GM18867 (cell line): ENCODE results near the gene OR2B2.

Experiments
- ATAC-seq: cut with Tn5 transposase; IDR thresholded peaks from one replicate; pipeline ENCODE4 v1.9.1; 2021; ENCODE audit warnings: mild to moderate bottlenecking, moderate library complexity; ENCODE audit not compliant: unreplicated experiment

Gene OR2B2

DNA sequence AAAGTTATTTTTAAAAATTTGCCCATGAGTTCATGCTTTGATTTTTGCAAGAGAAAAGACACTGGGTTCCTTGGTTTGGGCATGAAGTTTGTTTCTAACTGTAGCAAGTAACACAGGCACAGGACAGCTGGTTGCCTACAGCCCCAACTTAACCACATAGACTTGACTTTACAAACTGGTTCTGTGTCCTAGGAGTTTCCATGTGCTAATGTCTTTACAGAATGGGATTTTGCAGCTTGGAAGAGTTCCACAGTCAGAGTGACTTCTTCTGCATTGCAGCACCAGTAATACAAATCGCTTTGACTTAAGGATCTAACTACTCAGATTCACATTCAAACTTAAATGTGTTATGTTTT is 44.3 kb downstream of the OR2B2 start:
- no peak for ATAC-seq

DNA sequence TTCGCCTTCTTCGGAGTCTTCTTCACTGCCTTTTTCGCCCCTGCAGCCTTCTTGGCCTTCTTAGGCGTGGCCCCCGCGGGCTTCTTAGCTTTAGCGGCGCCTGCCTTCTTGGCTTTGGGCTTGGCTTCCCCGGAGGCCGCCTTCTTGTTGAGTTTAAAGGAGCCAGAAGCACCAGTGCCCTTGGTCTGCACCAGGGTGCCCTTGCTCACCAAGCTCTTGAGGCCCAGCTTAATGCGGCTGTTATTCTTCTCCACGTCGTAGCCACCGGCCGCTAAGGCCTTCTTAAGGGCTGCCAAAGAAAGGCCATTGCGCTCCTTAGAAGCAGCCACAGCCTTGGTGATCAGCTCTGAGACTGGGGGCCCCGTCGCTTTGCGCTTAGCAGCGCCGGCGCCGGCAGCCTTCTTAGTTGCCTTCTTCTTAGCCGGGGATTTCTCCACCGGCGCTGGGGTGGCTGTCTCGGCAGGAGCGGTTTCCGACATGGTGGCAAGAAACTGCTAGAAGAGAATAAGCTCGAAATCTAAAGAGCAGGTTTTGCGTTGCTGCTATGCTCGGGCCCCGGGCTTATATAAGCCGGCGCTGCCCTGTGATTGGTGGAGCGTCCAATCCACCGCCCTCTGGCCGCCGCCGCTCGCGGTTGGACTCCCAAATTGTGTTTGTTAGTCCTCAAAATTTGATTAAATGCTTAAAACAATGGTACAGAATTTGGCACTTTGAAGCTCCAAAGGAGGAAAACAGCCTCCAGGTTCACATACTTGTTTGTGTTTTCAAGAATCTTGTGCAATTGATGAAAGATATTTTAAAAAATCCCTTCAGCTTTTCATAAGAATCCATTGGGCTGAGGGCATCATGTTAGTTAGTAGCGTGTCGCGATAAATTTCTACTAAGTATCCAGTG is 44.9 kb downstream of the OR2B2 start:
- peak; percentile 30 for ATAC-seq

DNA sequence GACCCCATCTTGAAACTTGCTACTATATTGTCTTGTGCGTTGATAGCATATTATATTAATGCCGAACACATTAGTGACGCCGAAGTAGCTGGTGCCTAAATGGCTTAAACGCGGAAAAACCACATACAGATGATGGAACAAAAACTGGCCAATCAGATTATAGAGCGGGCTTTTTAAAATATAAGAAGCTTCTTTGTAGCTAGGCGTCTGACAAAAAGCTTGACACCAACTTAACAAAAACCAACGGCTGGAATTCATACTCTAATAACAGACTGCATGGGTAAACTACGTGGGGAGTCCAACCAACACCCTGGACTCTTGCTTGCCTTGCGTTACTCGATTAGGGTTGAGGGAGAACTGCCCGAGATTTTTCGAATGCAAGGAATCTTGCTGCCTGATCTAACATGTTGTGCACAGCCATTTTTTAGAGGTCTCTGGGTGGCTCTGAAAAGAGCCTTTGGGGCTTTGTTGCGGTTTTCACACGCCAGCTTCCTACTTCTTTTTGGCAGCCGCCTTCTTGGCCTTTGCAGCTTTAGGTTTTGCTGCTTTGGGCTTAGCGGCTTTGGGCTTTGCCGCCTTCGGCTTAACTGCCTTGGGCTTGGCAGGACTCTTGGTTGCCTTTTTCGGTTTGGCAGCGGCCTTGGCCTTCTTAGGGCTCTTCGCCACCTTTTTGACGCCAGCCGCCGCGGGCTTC is 45.7 kb downstream of the OR2B2 start:
- peak; percentile 15 for ATAC-seq

DNA sequence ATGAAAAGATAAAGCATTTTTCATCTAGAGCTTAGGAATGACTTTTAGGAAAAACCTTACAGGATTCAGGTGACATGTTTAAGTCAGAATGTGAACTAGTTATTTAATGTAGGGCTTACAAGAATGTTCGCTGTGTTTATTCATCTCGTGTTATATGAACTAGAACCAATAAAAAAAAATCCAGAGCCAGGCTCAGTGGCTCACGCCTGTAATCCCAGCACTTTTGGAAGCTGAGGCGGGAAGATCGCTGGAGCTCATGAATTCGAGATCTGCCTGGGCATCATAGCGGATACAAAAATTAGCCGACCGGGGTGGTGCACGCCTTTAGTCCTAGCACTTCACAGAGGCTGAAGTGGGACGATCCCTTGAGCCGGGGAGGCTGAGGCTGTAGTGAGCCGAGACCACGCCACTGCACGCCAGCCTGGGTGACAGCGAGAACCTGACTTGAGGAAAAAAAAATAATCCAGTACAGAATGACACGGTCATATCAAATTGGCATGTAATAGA is 46.3 kb downstream of the OR2B2 start:
- peak; percentile 9 for ATAC-seq

DNA sequence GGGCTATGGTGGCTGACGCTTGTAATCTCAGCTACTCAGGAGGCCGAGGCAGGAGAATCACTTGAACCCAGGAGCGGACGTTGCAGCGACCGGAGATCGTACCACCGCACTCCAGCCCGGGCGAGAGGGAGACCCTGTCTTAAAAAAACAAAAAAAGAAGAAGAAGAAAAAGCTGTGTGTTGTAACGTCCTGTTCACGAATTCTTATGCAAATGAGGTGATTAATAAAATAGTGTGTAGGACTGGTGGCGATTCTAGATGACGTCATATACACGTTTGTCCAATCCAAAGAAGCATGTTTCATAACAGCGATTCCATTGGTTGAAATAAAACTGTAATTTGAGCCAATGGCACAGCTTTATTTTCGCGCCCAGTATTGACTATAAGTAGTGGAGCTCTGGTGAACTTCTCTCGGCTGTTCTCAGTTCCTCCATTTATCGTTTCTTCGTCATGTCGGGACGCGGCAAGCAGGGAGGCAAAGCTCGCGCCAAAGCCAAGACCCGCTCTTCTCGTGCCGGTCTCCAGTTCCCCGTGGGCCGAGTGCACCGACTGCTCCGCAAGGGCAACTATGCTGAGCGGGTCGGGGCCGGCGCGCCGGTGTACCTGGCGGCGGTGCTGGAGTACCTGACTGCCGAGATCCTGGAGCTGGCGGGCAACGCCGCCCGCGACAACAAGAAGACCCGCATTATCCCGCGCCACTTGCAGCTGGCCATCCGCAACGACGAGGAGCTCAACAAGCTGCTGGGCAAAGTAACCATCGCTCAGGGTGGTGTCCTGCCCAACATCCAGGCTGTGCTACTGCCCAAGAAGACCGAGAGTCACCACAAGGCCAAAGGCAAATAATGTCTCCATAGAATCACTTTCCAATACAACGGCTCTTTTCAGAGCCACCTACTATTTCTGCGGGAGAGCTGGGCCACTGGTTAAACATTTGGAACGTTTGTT is 47.0 kb downstream of the OR2B2 start:
- ATAC-seq = peak; percentile 67

DNA sequence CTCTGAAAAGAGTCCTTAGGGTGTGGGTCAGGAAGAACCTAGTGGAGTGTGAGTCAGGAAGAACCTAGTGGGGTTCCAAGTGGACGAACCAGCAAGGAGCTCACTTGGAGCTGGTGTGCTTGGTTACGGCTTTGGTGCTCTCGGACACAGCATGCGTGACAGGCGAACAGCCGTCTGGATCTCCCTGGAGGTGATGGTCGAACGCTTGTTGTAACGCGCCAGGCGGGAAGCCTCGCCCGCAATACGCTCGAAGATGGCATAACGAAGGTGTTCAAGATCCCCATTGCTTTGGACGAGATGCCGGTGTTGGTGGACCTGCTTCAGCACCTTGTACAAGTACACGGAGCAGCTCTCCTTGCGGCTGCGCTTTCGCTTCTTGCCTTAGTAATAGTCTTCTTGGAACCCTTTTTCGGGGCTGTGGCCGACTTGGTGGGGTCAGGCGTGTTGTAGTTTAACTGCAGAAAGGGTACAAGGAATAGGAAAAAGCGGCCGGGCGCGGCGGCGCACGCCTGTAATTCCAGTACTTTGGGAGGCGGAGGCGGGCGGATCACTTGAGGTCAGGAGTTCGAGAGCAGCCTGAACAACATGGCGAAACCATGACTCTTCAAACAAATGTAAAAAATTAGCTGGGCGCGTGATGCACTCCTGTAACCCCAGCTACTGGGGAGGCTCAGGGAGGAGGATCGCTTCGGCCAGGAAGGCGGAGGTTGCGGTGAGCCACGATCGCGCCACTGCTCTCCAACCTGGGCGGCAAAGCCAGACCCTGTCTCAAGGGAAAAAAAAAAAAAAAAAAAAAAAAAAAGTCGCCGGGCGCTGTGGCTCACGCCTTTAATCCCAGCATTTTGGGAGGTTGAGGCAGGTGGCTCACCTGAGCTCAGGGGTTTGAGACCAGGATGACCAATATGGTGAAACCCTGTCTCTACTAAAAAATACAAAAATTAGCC is 48.0 kb downstream of the OR2B2 start:
- ATAC-seq = no peak

DNA sequence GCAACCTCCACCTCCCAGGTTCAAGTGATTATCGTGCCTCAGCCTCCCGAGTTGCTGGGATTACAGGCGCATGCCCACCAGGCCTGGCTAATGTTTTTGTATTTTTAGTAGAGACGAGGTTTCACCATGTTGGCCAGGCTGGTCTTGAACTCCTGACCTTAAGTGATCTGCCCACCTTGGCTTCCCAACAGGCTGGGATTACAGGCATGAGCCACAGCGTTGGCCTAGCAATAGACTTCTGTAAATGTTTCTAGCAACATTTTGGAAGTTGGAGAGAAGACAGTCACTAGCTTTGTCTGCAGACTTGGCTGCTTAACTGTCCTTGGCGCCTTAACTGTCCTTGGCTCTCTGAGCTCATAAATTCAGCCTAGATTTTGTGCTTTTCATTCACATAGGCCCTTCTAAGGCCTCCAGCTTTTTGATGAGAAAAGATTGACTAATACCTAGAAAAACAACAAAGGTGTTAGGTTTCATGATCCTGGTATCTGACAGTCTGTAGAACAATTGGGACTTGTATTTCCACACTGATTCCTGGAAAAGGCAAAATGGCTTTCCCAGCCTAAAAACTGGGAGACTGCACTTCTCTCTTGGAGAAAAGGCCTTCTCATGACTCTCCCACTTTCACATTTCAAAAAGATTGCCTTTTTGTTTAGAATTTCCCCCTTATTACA is 49.7 kb downstream of the OR2B2 start:
- ATAC-seq = no peak

DNA sequence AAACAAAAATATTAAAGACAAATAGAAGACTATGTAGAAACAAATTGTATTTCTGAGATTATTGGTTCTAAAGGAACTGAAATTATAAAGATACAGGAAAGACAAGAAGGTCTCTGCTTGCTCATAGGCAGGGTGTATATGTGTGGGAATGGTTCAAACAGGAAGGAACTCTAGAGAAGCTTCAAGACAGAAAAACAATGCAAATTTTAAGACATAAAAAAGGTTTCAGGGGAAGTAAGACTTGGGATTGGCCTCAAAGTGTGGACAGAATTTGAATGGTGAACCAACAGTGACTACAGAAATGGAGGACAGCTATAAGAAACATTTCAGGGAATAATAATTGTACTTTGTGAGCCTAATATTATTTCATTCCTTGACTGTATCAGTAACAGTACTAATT is 50.3 kb downstream of the OR2B2 start:
- ATAC-seq = no peak

DNA sequence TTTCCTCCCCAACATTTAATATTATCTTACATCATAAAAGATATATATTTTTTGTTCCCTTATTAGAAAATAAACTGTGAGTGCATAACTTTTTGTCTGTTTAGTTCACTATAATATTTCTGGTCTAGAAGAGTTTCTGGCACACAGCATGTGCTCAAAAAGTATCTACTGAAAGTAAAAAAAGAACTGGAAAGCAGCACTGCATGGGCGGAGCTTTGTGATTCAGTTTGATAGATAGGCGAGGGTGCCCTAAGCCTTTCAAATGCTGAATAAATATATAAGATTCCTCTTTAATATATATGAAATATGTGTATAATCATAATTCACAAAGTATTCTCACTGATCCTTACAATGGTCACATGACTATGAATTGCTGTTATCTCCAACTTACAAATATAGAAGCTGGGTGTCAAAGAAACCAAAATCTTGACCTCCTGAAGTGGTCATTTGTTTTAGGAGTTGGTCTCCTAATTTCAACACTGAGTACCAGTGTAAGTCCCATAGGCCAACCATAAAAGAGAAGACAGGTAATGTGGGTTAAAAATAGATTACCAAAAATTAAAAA is 50.8 kb downstream of the OR2B2 start:
- ATAC-seq = no peak
